Amniotic epithelial cell (primary cell): ENCODE results near the gene TAOK2.
"Not testable (repeated sequence)": the region's sequence is repeated elsewhere in the genome, so short reads cannot be mapped to it uniquely, and the experiment has no call there.

Experiments used
- DNase-seq: peaks from one replicate; pipeline ENCODE4 v3.0.0-alpha.2; 2010; ENCODE audit warnings: low read depth

The TAOK2 gene

GRCh38 chr16:30003670-30004423 lies 30.2 kb downstream of the TAOK2 start:
- no peak for DNase-seq

- DNase-seq: no peak
Measured at GRCh38 chr16:30004424-30004776, 30.7 kb downstream of the TAOK2 start.

GRCh38 chr16:30004811-30005242 lies 31.2 kb downstream of the TAOK2 start:
- DNase-seq: no peak

- DNase-seq: peak; percentile 25
Measured at GRCh38 chr16:30005341-30006094, 31.9 kb downstream of the TAOK2 start.

- no peak for DNase-seq
Measured at GRCh38 chr16:30006095-30006473, 32.4 kb downstream of the TAOK2 start.

GRCh38 chr16:30006659-30007377 lies 33.1 kb downstream of the TAOK2 start:
- DNase-seq: no peak

GRCh38 chr16:30007378-30007895 lies 33.8 kb downstream of the TAOK2 start:
- no peak for DNase-seq

- no peak for DNase-seq
Measured at GRCh38 chr16:30009085-30009862, 35.6 kb downstream of the TAOK2 start.

- no peak for DNase-seq
Measured at GRCh38 chr16:30009990-30010843, 36.5 kb downstream of the TAOK2 start.

GRCh38 chr16:30010844-30011713 lies 37.4 kb downstream of the TAOK2 start, which contains the start of gene DOC2A:
Gene DOC2A (minus strand): TSS chr16:30011027. CDS start chr16:30010222, 805 bp downstream.
- no peak for DNase-seq

GRCh38 chr16:30011714-30012504 lies 38.2 kb downstream of the TAOK2 start:
- no peak for DNase-seq

GRCh38 chr16:30012598-30012997 lies 38.9 kb downstream of the TAOK2 start:
- not testable (repeated sequence) for DNase-seq

GRCh38 chr16:30015450-30015849 lies 41.8 kb downstream of the TAOK2 start:
- DNase-seq: not testable (repeated sequence)

GRCh38 chr16:30016555-30017276 lies 43.0 kb downstream of the TAOK2 start:
- DNase-seq: no peak

- DNase-seq: no peak
Measured at GRCh38 chr16:30017277-30017656, 43.6 kb downstream of the TAOK2 start.

- DNase-seq: not testable (repeated sequence)
Measured at GRCh38 chr16:30017937-30018336, 44.3 kb downstream of the TAOK2 start.

- DNase-seq: no peak
Measured at GRCh38 chr16:30018731-30019158, 45.1 kb downstream of the TAOK2 start.

- DNase-seq: no peak
Measured at GRCh38 chr16:30022887-30023286, 49.2 kb downstream of the TAOK2 start, which contains the start of gene C16orf92. Gene C16orf92 (plus strand): TSS chr16:30023198. CDS start chr16:30023341, 143 bp downstream.
